Right lobe of liver (tissue), 4 donors: ENCODE data around the gene ZKSCAN5.

Experiments
- CTCF ChIP-seq, 4 donors: fragments of 200-600 bp in 3 of 4; fragments of 450-650 bp in 1 of 4; IDR thresholded peaks; one replicate each; pipeline versions ENCODE4 v1.5.1 to v1.8.0; 2016 to 2022; ENCODE audit warnings: antibody characterized with exemption in 4 of 4, mild to moderate bottlenecking in 2 of 4
- POLR2A ChIP-seq: fragments of 450-650 bp; IDR thresholded peaks from one replicate; pipeline ENCODE4 v1.6.1; 2017; ENCODE audit warnings: antibody characterized with exemption, mild to moderate bottlenecking
- donor health status: DM: no; HTN: no; CAD: no.
- donor health status: DM: no; HTN: no; CAD: no.
- donor health status: DM: no; HTN: yes; CAD: no.

GRCh38 chr7:99497766-99498545, 6.5 kb upstream of the ZKSCAN5 start:
- TF ChIP-seq CTCF (IDR thresholded peaks at IDR 0.05) (no peak), POLR2A (no peak)
